ENCODE data around the gene TEDC1.
A peak's percentile ranks its signal among the peaks of the same experiment; 100 is the strongest.
"Not testable (repeated sequence)": the region's sequence is repeated elsewhere in the genome, so short reads cannot be mapped to it uniquely, and the experiment has no call there.

TEDC1 gene

DNA sequence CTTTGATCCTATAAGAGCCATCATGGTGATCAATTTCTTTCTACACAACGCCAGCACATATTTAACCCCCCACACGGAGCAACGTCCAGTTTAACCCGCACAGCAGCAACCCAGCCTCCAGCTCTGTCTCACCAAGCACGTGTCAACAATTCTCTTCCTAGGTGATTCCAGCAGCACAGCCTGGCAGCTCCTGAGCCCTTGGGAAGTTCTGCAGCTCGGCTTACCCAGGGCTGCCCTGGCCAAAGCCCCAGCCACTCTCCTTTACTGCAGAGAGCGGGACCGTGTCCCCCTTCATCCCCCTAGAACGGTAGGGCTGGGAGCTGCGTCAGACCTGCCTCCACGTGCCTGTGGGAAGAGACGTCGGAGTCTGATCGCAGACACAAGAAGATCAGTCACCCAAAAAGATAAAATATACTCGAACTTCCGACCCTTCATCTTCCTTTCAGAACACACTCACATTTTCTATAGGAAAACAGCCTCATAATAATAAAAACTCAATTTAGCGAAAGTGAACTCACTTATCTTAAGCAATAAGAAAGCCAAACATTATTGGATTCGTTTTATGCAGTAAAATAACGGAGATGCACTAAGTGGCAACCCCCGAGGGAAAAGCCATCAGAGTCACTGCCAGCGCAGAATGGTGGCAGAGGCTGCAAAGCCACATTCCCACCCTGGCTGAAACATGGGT lies 42.9 kb downstream of the TEDC1 start:
- Mint-ChIP-seq H3K9me3 (no peaks in the 10 kb centered on the region), H3K4me1 (no peaks in the 10 kb centered on the region), H3K36me3 (ENCODE audit: insufficient read depth) (peaks cover 3% of the 10 kb centered on the region), H3K27me3 (peaks cover 57% of the 10 kb centered on the region), H3K27ac (ENCODE audit: low read depth) (no peak overlapping the region), H3K4me3 (no peak overlapping the region)
- no peak for ATAC-seq (replicated peaks; ENCODE audit: extremely low read depth, poor library complexity, severe bottlenecking)
- DNase-seq (ENCODE audit: low spot score in 2 of 2), result no peak

DNA sequence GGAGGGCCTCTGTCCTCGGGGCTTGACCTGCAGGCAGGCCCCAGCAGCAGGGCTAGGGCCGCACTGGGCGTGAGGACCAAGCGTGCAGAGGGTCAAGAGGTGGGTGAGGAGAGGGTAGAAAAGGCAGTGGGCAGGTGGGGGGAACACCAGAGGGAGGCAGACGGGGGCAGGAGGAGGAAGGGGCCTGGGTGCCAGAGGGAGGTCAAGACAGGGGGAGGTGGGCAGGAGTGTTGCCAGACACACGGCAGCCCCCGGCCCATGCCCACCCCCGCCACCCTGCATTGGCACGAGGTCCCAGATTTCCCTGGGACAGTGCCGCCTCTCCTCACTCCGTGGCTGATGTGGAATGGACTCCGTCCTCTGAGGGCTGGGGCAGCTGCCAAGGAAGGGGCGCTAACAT lies 43.5 kb downstream of the TEDC1 start:
- Mint-ChIP-seq H3K4me3 (no peak overlapping the region), H3K27me3 (peaks cover 60% of the 10 kb centered on the region), H3K27ac (ENCODE audit: low read depth) (no peak overlapping the region), H3K9me3 (no peaks in the 10 kb centered on the region), H3K36me3 (ENCODE audit: insufficient read depth) (peaks cover 3% of the 10 kb centered on the region), H3K4me1 (no peaks in the 10 kb centered on the region)
- DNase-seq (ENCODE audit: low spot score in 2 of 2), result no peak
- ATAC-seq (replicated peaks; ENCODE audit: extremely low read depth, poor library complexity, severe bottlenecking), result no peak

DNA sequence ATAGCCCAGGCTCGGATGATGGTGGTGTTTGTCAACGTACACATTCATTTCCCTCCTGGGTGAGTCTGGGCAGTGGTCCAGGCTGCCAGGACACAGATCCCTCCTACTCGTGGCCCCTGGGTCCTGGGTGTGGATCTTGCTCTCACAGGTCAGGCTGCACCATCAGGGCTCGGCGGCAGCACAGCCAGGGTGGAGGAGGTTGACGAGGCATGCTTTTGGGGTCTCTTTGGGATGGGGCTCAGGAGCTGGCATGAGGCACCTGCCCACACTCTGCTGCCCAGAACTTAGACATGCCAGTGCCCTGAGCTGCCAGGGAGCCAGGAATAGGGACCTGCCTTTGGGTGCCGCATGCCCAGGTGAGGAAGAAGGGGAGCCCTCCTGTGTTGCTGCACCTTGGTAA lies 45.0 kb downstream of the TEDC1 start:
- no peaks in the 10 kb centered on the region for H3K4me1 Mint-ChIP-seq
- DNase-seq (ENCODE audit: low spot score in 2 of 2) (no peak), ATAC-seq (replicated peaks; ENCODE audit: extremely low read depth, poor library complexity, severe bottlenecking) (no peak)
- H3K36me3 Mint-ChIP-seq (ENCODE audit: insufficient read depth), result peaks cover 3% of the 10 kb centered on the region
- H3K9me3 Mint-ChIP-seq, result no peaks in the 10 kb centered on the region
- H3K4me3 Mint-ChIP-seq, result no peak overlapping the region
- no peak overlapping the region for H3K27ac Mint-ChIP-seq (ENCODE audit: low read depth)
- peaks cover 54% of the 10 kb centered on the region for H3K27me3 Mint-ChIP-seq

- Mint-ChIP-seq H3K4me1 (no peaks in the 10 kb centered on the region), H3K27ac (ENCODE audit: low read depth) (no peak overlapping the region), H3K36me3 (ENCODE audit: insufficient read depth) (peaks cover 3% of the 10 kb centered on the region), H3K27me3 (peaks cover 63% of the 10 kb centered on the region), H3K9me3 (no peaks in the 10 kb centered on the region), H3K4me3 (no peak overlapping the region)
- DNase-seq (ENCODE audit: low spot score in 2 of 2) (no peak), ATAC-seq (replicated peaks; ENCODE audit: extremely low read depth, poor library complexity, severe bottlenecking) (no peak)
Measured at GRCh38 chr14:105536691-105537579, 45.9 kb downstream of the TEDC1 start.

- Mint-ChIP-seq H3K27ac (ENCODE audit: low read depth) (no peak overlapping the region), H3K4me3 (no peak overlapping the region), H3K27me3 (peaks cover 57% of the 10 kb centered on the region), H3K4me1 (no peaks in the 10 kb centered on the region), H3K9me3 (peaks cover 3% of the 10 kb centered on the region), H3K36me3 (ENCODE audit: insufficient read depth) (peaks cover 3% of the 10 kb centered on the region)
- peak; percentile 55 to 76 for DNase-seq (ENCODE audit: low spot score in 2 of 2)
- peak; percentile 67 for ATAC-seq (replicated peaks; ENCODE audit: extremely low read depth, poor library complexity, severe bottlenecking)
Measured at GRCh38 chr14:105537580-105538474, 46.8 kb downstream of the TEDC1 start.

DNA sequence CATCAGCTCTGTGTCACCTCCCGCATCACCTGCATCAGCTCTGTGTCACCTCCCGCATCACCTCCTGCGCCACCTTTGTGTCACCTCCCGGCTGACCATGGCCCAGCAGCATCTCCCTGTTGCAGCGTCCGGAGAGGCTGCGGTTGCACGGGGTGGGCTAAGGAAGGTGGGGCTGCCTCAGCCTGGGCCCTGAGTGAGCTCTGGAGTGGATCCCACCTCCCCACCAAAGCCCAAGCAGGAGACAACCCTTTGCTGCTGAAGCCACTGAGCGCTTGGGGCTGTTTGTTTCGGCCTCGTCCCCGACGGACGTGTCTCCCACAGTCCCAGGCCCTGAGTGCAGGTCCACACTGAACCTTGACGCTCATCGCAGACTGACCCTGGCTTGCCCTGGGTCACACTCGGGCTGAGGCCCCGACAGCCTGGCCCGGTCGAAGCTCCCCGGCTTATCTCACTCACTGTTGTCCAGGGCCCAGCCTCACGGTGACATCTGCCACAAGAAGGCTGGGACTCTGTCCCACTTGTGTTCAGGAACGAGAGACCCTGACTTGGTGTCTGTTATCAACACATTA lies 47.5 kb downstream of the TEDC1 start:
- Mint-ChIP-seq H3K4me1 (no peaks in the 10 kb centered on the region), H3K36me3 (ENCODE audit: insufficient read depth) (peaks cover 3% of the 10 kb centered on the region), H3K4me3 (no peak overlapping the region), H3K27me3 (peaks cover 61% of the 10 kb centered on the region), H3K9me3 (peaks cover 10% of the 10 kb centered on the region), H3K27ac (ENCODE audit: low read depth) (no peak overlapping the region)
- DNase-seq (ENCODE audit: low spot score in 2 of 2) (no peak), ATAC-seq (replicated peaks; ENCODE audit: extremely low read depth, poor library complexity, severe bottlenecking) (no peak)

GRCh38 chr14:105540811-105541210 lies 49.8 kb downstream of the TEDC1 start:
- DNase-seq (ENCODE audit: low spot score in 2 of 2) (no peak), ATAC-seq (replicated peaks; ENCODE audit: extremely low read depth, poor library complexity, severe bottlenecking) (no peak)
- Mint-ChIP-seq H3K27ac (ENCODE audit: low read depth) (no peak overlapping the region), H3K27me3 (peaks cover 65% of the 10 kb centered on the region), H3K9me3 (peaks cover 10% of the 10 kb centered on the region), H3K4me3 (no peak overlapping the region), H3K4me1 (no peaks in the 10 kb centered on the region), H3K36me3 (ENCODE audit: insufficient read depth) (peaks cover 3% of the 10 kb centered on the region)

GRCh38 chr14:105541218-105541875 lies 50.3 kb downstream of the TEDC1 start:
- H3K4me3 Mint-ChIP-seq, result no peak overlapping the region
- peaks cover 3% of the 10 kb centered on the region for H3K36me3 Mint-ChIP-seq (ENCODE audit: insufficient read depth)
- H3K4me1 Mint-ChIP-seq, result no peaks in the 10 kb centered on the region
- no peak overlapping the region for H3K27ac Mint-ChIP-seq (ENCODE audit: low read depth)
- H3K9me3 Mint-ChIP-seq, result peaks cover 10% of the 10 kb centered on the region
- DNase-seq (ENCODE audit: low spot score in 2 of 2), result no peak
- ATAC-seq (replicated peaks; ENCODE audit: extremely low read depth, poor library complexity, severe bottlenecking), result no peak
- H3K27me3 Mint-ChIP-seq, result peaks cover 62% of the 10 kb centered on the region

- not testable (repeated sequence) for DNase-seq (ENCODE audit: low spot score in 2 of 2); H3K4me3 Mint-ChIP-seq
- peaks cover 57% of the 10 kb centered on the region for H3K27me3 Mint-ChIP-seq
Measured at GRCh38 chr14:105545676-105546075, 54.6 kb downstream of the TEDC1 start.

DNA sequence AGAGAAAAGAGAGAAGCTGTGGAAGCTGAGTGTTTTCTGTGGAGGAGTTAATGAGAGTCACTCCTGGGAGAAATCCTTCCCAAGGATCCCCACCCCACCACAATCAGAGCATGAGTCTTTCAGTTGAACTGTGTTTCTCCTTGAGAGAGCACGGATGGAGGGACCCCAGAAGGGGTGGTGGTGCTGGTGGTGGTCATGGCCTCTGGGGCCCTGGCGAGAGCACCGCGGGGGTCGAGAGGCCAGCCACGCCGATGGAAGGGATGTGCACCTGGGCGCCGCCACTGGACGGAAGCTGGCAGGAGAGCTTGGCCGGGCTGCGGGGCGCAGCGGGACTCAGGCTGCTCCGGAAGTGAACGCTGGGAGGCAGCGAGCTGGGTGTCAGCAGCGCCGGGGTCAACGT lies 55.4 kb downstream of the TEDC1 start:
- Mint-ChIP-seq H3K9me3 (peaks cover 10% of the 10 kb centered on the region), H3K27me3 (peaks cover 51% of the 10 kb centered on the region)
- H3K27ac Mint-ChIP-seq (ENCODE audit: low read depth); H3K36me3 Mint-ChIP-seq (ENCODE audit: insufficient read depth); DNase-seq (ENCODE audit: low spot score in 2 of 2); H3K4me3 Mint-ChIP-seq; H3K4me1 Mint-ChIP-seq; ATAC-seq (replicated peaks; ENCODE audit: extremely low read depth, poor library complexity, severe bottlenecking): not testable (repeated sequence)

More at GRCh38 chr14:105545676-105546075, 54.6 kb downstream of the TEDC1 start:
- H3K9me3 Mint-ChIP-seq, result peaks cover 10% of the 10 kb centered on the region
- not testable (repeated sequence) for H3K36me3 Mint-ChIP-seq (ENCODE audit: insufficient read depth); ATAC-seq (replicated peaks; ENCODE audit: extremely low read depth, poor library complexity, severe bottlenecking); H3K4me1 Mint-ChIP-seq; H3K27ac Mint-ChIP-seq (ENCODE audit: low read depth)

DNA sequence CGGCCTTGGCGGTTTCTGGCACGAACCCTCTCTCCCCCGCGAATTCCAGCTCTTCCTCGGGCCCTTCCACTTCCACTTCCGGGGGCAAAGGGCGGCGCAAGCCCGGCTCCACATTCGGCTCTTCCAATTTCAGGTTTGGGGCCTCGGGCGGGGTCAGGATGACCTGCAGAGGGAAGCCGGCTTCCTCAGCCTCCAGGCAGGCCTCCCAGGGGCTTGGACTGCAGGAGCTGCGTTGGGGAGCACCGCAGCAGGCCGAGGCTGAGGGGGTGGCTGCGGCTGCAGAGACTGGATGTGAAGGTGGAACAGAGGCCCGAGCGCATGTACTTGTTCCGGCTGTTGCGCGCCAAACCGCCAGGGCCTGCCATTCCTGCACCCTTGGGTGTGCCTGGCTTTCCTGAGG lies 56.0 kb downstream of the TEDC1 start:
- not testable (repeated sequence) for H3K4me1 Mint-ChIP-seq; H3K4me3 Mint-ChIP-seq; ATAC-seq (replicated peaks; ENCODE audit: extremely low read depth, poor library complexity, severe bottlenecking); H3K36me3 Mint-ChIP-seq (ENCODE audit: insufficient read depth); H3K27ac Mint-ChIP-seq (ENCODE audit: low read depth); DNase-seq (ENCODE audit: low spot score in 2 of 2)
- Mint-ChIP-seq H3K27me3 (peaks cover 45% of the 10 kb centered on the region), H3K9me3 (peaks cover 10% of the 10 kb centered on the region)

All from central memory CD8-positive, alpha-beta T cell (primary cell).